Gastrocnemius medialis (tissue), 4 donors: ENCODE data around the gene SMAD6. TPM values are rescaled to one million over a fixed set of nuclear protein-coding genes. Genes with fewer than 3 reads are reported as not detected.

ENCODE experiments used
- ATAC-seq, 2 donors: fragments of 150-250 bp; one replicate each; pipeline ENCODE4 v1.9.1; 2016
- DNase-seq, 2 donors: peaks; one replicate each; pipeline ENCODE4 v3.0.0-alpha.2; 2019
- H3K27ac ChIP-seq, 4 donors: fragments of 200-600 bp; sonication (generic); 1 replicate in 1 of 4; 2 replicates in 3 of 4; pipeline ENCODE4 v1.5.1; 2016 to 2018; ENCODE audit warnings: mild to moderate bottlenecking in 2 of 4, moderate library complexity in 1 of 4
- H3K27me3 ChIP-seq, 3 donors: fragments of 200-600 bp; sonication (generic) in 2 of 3; 1 replicate in 1 of 3; 2 replicates in 2 of 3; pipeline versions ENCODE4 v1.5.1 to v1.6.0; 2016 to 2019; ENCODE audit warnings: mild to moderate bottlenecking in 1 of 3, moderate library complexity in 1 of 3
- H3K36me3 ChIP-seq, 2 donors: fragments of 200-600 bp; sonication (generic) in 1 of 2; one replicate each; pipeline ENCODE4 v1.5.1; 2017 to 2018
- H3K4me1 ChIP-seq, 2 donors: fragments of 200-600 bp; sonication (generic) in 1 of 2; one replicate each; pipeline ENCODE4 v1.5.1; 2016 to 2017; ENCODE audit warnings: mild to moderate bottlenecking in 2 of 2
- H3K4me3 ChIP-seq, 4 donors: fragments of 200-600 bp; sonication (generic) in 3 of 4; 1 replicate in 1 of 4; 2 replicates in 3 of 4; pipeline ENCODE4 v1.5.1; 2016 to 2019; ENCODE audit warnings: mild to moderate bottlenecking in 2 of 4
- H3K9me3 ChIP-seq, 3 donors: fragments of 200-600 bp; sonication (generic) in 2 of 3; 1 replicate in 1 of 3; 2 replicates in 2 of 3; pipeline ENCODE4 v1.5.1; 2016 to 2019
- POLR2A ChIP-seq, 2 donors: fragments of 450-650 bp; IDR thresholded peaks; one replicate each; pipeline ENCODE4 v1.6.1; 2017; ENCODE audit warnings: antibody characterized with exemption in 2 of 2, mild to moderate bottlenecking in 2 of 2, moderate library complexity in 2 of 2
- in situ Hi-C, 4 donors: fragments of 200-750 bp; cut with MboI; loops; one replicate each; pipeline versions ENCODE4 v1.15.0 to v1.8.0; 2017; ENCODE audit warnings: low sequenced_read_pairs in 4 of 4
- intact Hi-C: fragments of 100-400 bp; cut with DNase I; formaldehyde crosslinking; loops from one replicate; pipeline ENCODE4 v1.15.1; 2023; ENCODE audit warnings: low total_unique reads
- total RNA-seq, 4 donors: library from RNA; depleted of rRNA; stranded (reverse); fragments of >200 nt; gene quantifications; one replicate each; pipeline versions ENCODE4 v1.1.0 to v1.2.3, GENCODE V29; 2016
- TF ChIP-seq, protein P1 (sequence below), 5 experiments: fragments of 450-650 bp in 3 of 5; fragments of 200-600 bp in 2 of 5; sonication (generic) in 2 of 5; IDR thresholded peaks in 4 of 5; conservative IDR thresholded peaks in 1 of 5; 1 replicate in 4 of 5; 2 replicates in 1 of 5; pipeline ENCODE4 v1.5.1; 2016 to 2019; ENCODE audit warnings: antibody characterized with exemption in 5 of 5, mild to moderate bottlenecking in 3 of 5, moderate library complexity in 3 of 5

SMAD6 gene
- total RNA-seq, 4 donors from 2014 or later: 2.2 to 3.7 (median 2.4) TPM

- H3K36me3 ChIP-seq: no peaks in the 10 kb centered on the region
- TF ChIP-seq, protein P1, sequence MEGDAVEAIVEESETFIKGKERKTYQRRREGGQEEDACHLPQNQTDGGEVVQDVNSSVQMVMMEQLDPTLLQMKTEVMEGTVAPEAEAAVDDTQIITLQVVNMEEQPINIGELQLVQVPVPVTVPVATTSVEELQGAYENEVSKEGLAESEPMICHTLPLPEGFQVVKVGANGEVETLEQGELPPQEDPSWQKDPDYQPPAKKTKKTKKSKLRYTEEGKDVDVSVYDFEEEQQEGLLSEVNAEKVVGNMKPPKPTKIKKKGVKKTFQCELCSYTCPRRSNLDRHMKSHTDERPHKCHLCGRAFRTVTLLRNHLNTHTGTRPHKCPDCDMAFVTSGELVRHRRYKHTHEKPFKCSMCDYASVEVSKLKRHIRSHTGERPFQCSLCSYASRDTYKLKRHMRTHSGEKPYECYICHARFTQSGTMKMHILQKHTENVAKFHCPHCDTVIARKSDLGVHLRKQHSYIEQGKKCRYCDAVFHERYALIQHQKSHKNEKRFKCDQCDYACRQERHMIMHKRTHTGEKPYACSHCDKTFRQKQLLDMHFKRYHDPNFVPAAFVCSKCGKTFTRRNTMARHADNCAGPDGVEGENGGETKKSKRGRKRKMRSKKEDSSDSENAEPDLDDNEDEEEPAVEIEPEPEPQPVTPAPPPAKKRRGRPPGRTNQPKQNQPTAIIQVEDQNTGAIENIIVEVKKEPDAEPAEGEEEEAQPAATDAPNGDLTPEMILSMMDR (IDR thresholded peaks at IDR 0.05 in 4 of 5, conservative IDR thresholded peaks at IDR 0.05 in 1 of 5): no peak
- TF ChIP-seq POLR2A (IDR thresholded peaks at IDR 0.05): no peak
- H3K27ac ChIP-seq: no peak overlapping the region
- H3K4me1 ChIP-seq: no peaks in the 10 kb centered on the region
- no peak overlapping the region for H3K4me3 ChIP-seq
- ATAC-seq (no peak), DNase-seq (no peak)
- in situ Hi-C loops (no loop called here), intact Hi-C loops (no loop called here)
- no peaks in the 10 kb centered on the region for H3K9me3 ChIP-seq
- peaks cover 0 to 6% (median 0%) of the 10 kb centered on the region in 3 donors for H3K27me3 ChIP-seq
Observed at GRCh38 chr15:66670762-66671580, 31.1 kb upstream of the SMAD6 start.

GRCh38 chr15:66672867-66673266, 29.2 kb upstream of the SMAD6 start:
- no peak for DNase-seq
- Histone ChIP-seq H3K4me1 (no peaks in the 10 kb centered on the region), H3K27ac (no peak overlapping the region), H3K9me3 (no peaks in the 10 kb centered on the region), H3K4me3 (no peak overlapping the region), H3K27me3 (peaks cover 0 to 6% (median 0%) of the 10 kb centered on the region in 3 donors), H3K36me3 (no peaks in the 10 kb centered on the region)
- TF ChIP-seq, protein P1 (IDR thresholded peaks at IDR 0.05 in 4 of 5, conservative IDR thresholded peaks at IDR 0.05 in 1 of 5): no peak
- no peak for TF ChIP-seq POLR2A (IDR thresholded peaks at IDR 0.05)
- in situ Hi-C loops (no loop called here), intact Hi-C loops (no loop called here)
- ATAC-seq: no peak

- in situ Hi-C loops (no loop called here), intact Hi-C loops (no loop called here)
- no peak for TF ChIP-seq POLR2A (IDR thresholded peaks at IDR 0.05)
- TF ChIP-seq, protein P1 (IDR thresholded peaks at IDR 0.05 in 4 of 5, conservative IDR thresholded peaks at IDR 0.05 in 1 of 5): no peak
- ATAC-seq (no peak), DNase-seq (no peak)
- Histone ChIP-seq H3K36me3 (no peaks in the 10 kb centered on the region), H3K27me3 (peaks cover 0 to 6% (median 0%) of the 10 kb centered on the region in 3 donors), H3K4me3 (no peak overlapping the region), H3K4me1 (no peaks in the 10 kb centered on the region), H3K27ac (no peak overlapping the region), H3K9me3 (no peaks in the 10 kb centered on the region)
Observed at GRCh38 chr15:66673410-66674322, 28.4 kb upstream of the SMAD6 start.

DNA sequence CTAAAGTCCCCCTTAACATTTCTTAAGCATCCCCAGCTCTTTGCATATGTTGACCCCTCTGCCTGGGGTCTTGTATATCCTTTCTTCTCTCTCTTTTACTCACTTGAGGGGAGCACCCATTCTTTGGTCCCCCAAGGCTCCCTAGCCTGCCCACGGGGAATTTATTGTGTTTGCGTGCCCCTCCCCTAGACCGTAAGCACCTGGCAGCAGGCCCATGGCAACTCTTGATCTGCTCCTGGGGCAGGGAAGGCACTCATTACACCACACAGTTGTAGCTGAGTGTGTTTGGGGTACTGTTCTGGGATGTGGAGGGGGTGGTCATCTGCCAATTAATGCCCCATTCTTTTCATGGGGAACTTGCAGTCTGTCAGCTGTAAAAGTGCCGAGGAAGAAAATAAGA, 27.3 kb upstream of the SMAD6 start:
- Histone ChIP-seq H3K4me3 (no peak overlapping the region), H3K36me3 (no peaks in the 10 kb centered on the region), H3K9me3 (no peaks in the 10 kb centered on the region), H3K27me3 (peaks cover 0 to 6% (median 0%) of the 10 kb centered on the region in 3 donors), H3K4me1 (no peaks in the 10 kb centered on the region), H3K27ac (no peak overlapping the region)
- intact Hi-C loops (no loop called here), in situ Hi-C loops (no loop called here)
- ATAC-seq (no peak), DNase-seq (no peak)
- TF ChIP-seq, protein P1 (IDR thresholded peaks at IDR 0.05 in 4 of 5, conservative IDR thresholded peaks at IDR 0.05 in 1 of 5): no peak
- no peak for TF ChIP-seq POLR2A (IDR thresholded peaks at IDR 0.05)
